GDM1 (cell line): ENCODE measurements around the gene VSTM2L.

ENCODE experiments used
- DNase-seq: peaks from one replicate; lab custom pipeline; 2025; lab: John Stamatoyannopoulos, UW

Gene VSTM2L

GRCh38 chr20:37969949-37970855, 67.3 kb downstream of the VSTM2L start:
- DNase-seq, result no peak

- DNase-seq, result no peak
Measured at GRCh38 chr20:37970856-37971245, 67.9 kb downstream of the VSTM2L start.

GRCh38 chr20:37971561-37972127, 68.7 kb downstream of the VSTM2L start:
- DNase-seq, result no peak

- no peak for DNase-seq
Measured at GRCh38 chr20:37972256-37973058, 69.5 kb downstream of the VSTM2L start.

GRCh38 chr20:37973059-37973910, 70.4 kb downstream of the VSTM2L start:
- no peak for DNase-seq

GRCh38 chr20:37976887-37977286, 74.0 kb downstream of the VSTM2L start:
- DNase-seq, result no peak

GRCh38 chr20:37977338-37977737, 74.4 kb downstream of the VSTM2L start:
- DNase-seq, result no peak

- no peak for DNase-seq
Measured at GRCh38 chr20:37977786-37978185, 74.9 kb downstream of the VSTM2L start.

GRCh38 chr20:37979021-37979985, 76.4 kb downstream of the VSTM2L start:
- no peak for DNase-seq

GRCh38 chr20:37980383-37980782, 77.5 kb downstream of the VSTM2L start:
- no peak for DNase-seq

GRCh38 chr20:37980876-37981275, 77.9 kb downstream of the VSTM2L start:
- DNase-seq, result no peak

GRCh38 chr20:37981568-37981967, 78.6 kb downstream of the VSTM2L start:
- DNase-seq, result no peak

- no peak for DNase-seq
Measured at GRCh38 chr20:37983286-37983685, 80.4 kb downstream of the VSTM2L start.

GRCh38 chr20:37984018-37984785, 81.3 kb downstream of the VSTM2L start:
- no peak for DNase-seq

GRCh38 chr20:37986044-37986858, 83.3 kb downstream of the VSTM2L start:
- DNase-seq, result no peak

GRCh38 chr20:37986873-37987601, 84.1 kb downstream of the VSTM2L start:
- DNase-seq, result no peak

- DNase-seq, result no peak
Measured at GRCh38 chr20:37987602-37988290, 84.8 kb downstream of the VSTM2L start.
